Activated CD4-positive, alpha-beta memory T cell treated with anti-CD3 and anti-CD28 coated beads, Interleukin-2, amount 10 ng/mL, durations not matched to agents 7 days and 5 days (primary cell): ENCODE data around the gene BMAL2. TPM values are rescaled to one million over a fixed set of nuclear protein-coding genes. Genes with fewer than 3 reads are reported as not detected.
A peak's percentile ranks its signal among the peaks of the same experiment; 100 is the strongest.

Experiments
- CTCF ChIA-PET: fragments of 350-600 bp; sonication (Branson Sonifier 250); formaldehyde crosslinking; loops from one replicate; lab custom pipeline; 2021; ENCODE audit warnings: antibody characterized with exemption, inconsistent platforms; lab: Charles Lee
- POLR2A ChIA-PET: fragments of 350-600 bp; sonication (Branson Sonifier 250); formaldehyde crosslinking; loops from one replicate; lab custom pipeline; 2021; ENCODE audit warnings: antibody characterized with exemption; lab: Charles Lee
- DNase-seq: peaks from one replicate; pipeline ENCODE4 v3.0.0-alpha.2; 2020
- H3K27ac Mint-ChIP-seq: one replicate; pipeline ENCODE4 v1.8.0; 2021; ENCODE audit warnings: mild to moderate bottlenecking, mixed read lengths
- H3K27me3 Mint-ChIP-seq: one replicate; pipeline ENCODE4 v1.8.0; 2021; ENCODE audit warnings: mixed read lengths
- H3K36me3 Mint-ChIP-seq: one replicate; pipeline ENCODE4 v1.8.0; 2021; ENCODE audit warnings: low read depth, mixed read lengths
- H3K4me1 Mint-ChIP-seq: one replicate; pipeline ENCODE4 v1.8.0; 2021; ENCODE audit warnings: mixed read lengths
- H3K4me3 Mint-ChIP-seq: one replicate; pipeline ENCODE4 v1.8.0; 2021; ENCODE audit warnings: mild to moderate bottlenecking, mixed read lengths
- H3K9me3 Mint-ChIP-seq: one replicate; pipeline ENCODE4 v1.8.0; 2021; ENCODE audit warnings: mixed read lengths
- total RNA-seq, 2 experiments: library from RNA; stranded (reverse); gene quantifications; one replicate each; pipeline ENCODE4 v1.2.3, GENCODE V29; 2021

The BMAL2 gene, protein sequence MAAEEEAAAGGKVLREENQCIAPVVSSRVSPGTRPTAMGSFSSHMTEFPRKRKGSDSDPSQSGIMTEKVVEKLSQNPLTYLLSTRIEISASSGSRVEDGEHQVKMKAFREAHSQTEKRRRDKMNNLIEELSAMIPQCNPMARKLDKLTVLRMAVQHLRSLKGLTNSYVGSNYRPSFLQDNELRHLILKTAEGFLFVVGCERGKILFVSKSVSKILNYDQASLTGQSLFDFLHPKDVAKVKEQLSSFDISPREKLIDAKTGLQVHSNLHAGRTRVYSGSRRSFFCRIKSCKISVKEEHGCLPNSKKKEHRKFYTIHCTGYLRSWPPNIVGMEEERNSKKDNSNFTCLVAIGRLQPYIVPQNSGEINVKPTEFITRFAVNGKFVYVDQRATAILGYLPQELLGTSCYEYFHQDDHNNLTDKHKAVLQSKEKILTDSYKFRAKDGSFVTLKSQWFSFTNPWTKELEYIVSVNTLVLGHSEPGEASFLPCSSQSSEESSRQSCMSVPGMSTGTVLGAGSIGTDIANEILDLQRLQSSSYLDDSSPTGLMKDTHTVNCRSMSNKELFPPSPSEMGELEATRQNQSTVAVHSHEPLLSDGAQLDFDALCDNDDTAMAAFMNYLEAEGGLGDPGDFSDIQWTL
- total RNA-seq: 10 to 100 TPM; 28.8 to 29.1 TPM

- H3K4me1 Mint-ChIP-seq: peaks cover 55% of the 10 kb centered on the region
These were observed at the start of gene BMAL2 for GRCh38 chr12:27332714-27333402. Gene BMAL2, plus strand, starts transcription at chr12:27332836. Its CDS starts 237 bp downstream, at chr12:27333073.

DNA sequence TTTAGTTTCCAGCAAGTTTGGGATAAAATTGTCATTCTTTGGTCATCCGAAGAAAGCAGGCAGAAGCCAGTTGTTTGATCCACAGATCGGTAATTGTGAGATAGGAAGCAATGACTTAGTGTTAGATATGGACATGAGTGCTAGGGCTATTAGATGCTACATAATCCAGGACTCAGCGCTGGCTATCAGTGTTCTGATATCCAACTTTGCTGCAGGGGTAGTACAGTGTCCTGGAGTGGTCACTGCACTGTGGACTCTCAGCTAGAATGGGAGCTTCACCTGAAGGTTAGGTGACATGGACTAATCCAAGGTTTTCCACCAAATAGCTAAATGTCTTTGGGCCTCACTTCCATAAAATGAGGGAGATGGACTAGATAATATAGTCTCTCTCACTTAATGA is 48.6 kb upstream of the BMAL2 start:
- no peaks in the 10 kb centered on the region for H3K36me3 Mint-ChIP-seq
- no peak overlapping the region for H3K27ac Mint-ChIP-seq
- no peaks in the 10 kb centered on the region for H3K4me1 Mint-ChIP-seq
- ChIA-PET CTCF (no interaction called here), POLR2A (interaction anchor here (0.5 kb wide), 1 partner anchor 228 kb away, joined by 3 read pairs; no protein-coding TSS in a partner anchor)
- H3K4me3 Mint-ChIP-seq: no peak overlapping the region
- DNase-seq: no peak
- no peaks in the 10 kb centered on the region for H3K27me3 Mint-ChIP-seq
- no peaks in the 10 kb centered on the region for H3K9me3 Mint-ChIP-seq

More at GRCh38 chr12:27332714-27333402, at the start of gene BMAL2:
- DNase-seq: peak; percentile 58
- Mint-ChIP-seq H3K9me3 (no peaks in the 10 kb centered on the region), H3K36me3 (peaks cover 2% of the 10 kb centered on the region), H3K27me3 (no peaks in the 10 kb centered on the region), H3K27ac (peak within 1 kb of the TSS; percentile 80), H3K4me3 (peak within 1 kb of the TSS; percentile 93)
- CTCF ChIA-PET: interaction anchor here (1.0 to 3.0 kb wide), 6 partner anchors 24 to 489 kb away, joined by 3 to 9 read pairs (median 4); partner anchors contain the start of gene STK38L
- POLR2A ChIA-PET: interaction anchor here (0.6 to 2.9 kb wide), 6 partner anchors 24 to 740 kb away, joined by 3 to 13 read pairs (median 8); partner anchors contain the start of genes ITPR2 and MED21

DNA sequence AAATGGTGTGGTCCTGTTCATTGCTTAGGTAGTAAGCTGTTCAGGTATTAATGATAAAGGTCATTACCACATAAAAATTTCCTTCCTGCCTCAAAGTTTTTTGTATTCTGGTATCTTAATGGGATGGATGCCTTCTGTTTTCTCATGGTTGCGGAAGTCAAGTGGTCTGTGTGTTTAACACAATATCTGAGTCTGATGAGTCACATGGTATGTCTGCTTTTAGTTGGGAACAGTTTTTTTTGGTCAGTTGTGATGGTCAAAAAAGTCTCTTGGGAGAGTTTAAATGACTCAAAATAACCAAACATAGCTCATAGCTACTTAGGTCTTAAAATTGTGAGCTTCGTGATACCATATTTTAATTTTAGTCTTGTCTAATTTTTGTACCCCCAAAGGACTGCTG is 47.9 kb upstream of the BMAL2 start:
- no peaks in the 10 kb centered on the region for H3K9me3 Mint-ChIP-seq
- no peaks in the 10 kb centered on the region for H3K4me1 Mint-ChIP-seq
- POLR2A ChIA-PET: interaction anchor here (0.5 to 1.5 kb wide), 2 partner anchors 16 to 229 kb away, joined by 3 read pairs; no protein-coding TSS in a partner anchor
- no peaks in the 10 kb centered on the region for H3K36me3 Mint-ChIP-seq
- no peak for DNase-seq
- H3K27ac Mint-ChIP-seq: no peak overlapping the region
- H3K4me3 Mint-ChIP-seq: no peak overlapping the region
- CTCF ChIA-PET: interaction anchor here (1.2 kb wide), 1 partner anchor 261 kb away, joined by 3 read pairs; no protein-coding TSS in a partner anchor
- H3K27me3 Mint-ChIP-seq: no peaks in the 10 kb centered on the region

- no peaks in the 10 kb centered on the region for H3K36me3 Mint-ChIP-seq
- CTCF ChIA-PET: interaction anchor here (0.9 to 1.2 kb wide), 2 partner anchors 21 to 262 kb away, joined by 3 read pairs; no protein-coding TSS in a partner anchor
- H3K4me1 Mint-ChIP-seq: no peaks in the 10 kb centered on the region
- no peaks in the 10 kb centered on the region for H3K27me3 Mint-ChIP-seq
- no peak overlapping the region for H3K4me3 Mint-ChIP-seq
- H3K9me3 Mint-ChIP-seq: no peaks in the 10 kb centered on the region
- H3K27ac Mint-ChIP-seq: no peak overlapping the region
- no peak for DNase-seq
- POLR2A ChIA-PET: interaction anchor here (1.5 kb wide), 1 partner anchor 15 kb away, joined by 3 read pairs; no protein-coding TSS in a partner anchor
These were observed 47.2 kb upstream of the BMAL2 start for GRCh38 chr12:27285403-27285802.

- POLR2A ChIA-PET: interaction anchor here (0.9 kb wide), 1 partner anchor 36 kb away, joined by 3 read pairs; no protein-coding TSS in a partner anchor
- H3K27ac Mint-ChIP-seq: no peak overlapping the region
These were observed 43.2 kb upstream of the BMAL2 start for GRCh38 chr12:27289414-27289813.

GRCh38 chr12:27290501-27291168 is 42.0 kb upstream of the BMAL2 start:
- no peaks in the 10 kb centered on the region for H3K27me3 Mint-ChIP-seq
- ChIA-PET CTCF (no interaction called here), POLR2A (interaction anchor here (0.9 kb wide), 1 partner anchor 37 kb away, joined by 3 read pairs; no protein-coding TSS in a partner anchor)
- no peaks in the 10 kb centered on the region for H3K4me1 Mint-ChIP-seq
- H3K36me3 Mint-ChIP-seq: no peaks in the 10 kb centered on the region
- no peaks in the 10 kb centered on the region for H3K9me3 Mint-ChIP-seq
- no peak for DNase-seq
- H3K4me3 Mint-ChIP-seq: no peak overlapping the region
- no peak overlapping the region for H3K27ac Mint-ChIP-seq

More at GRCh38 chr12:27289414-27289813, 43.2 kb upstream of the BMAL2 start:
- CTCF ChIA-PET: interaction anchor here (0.5 to 1.5 kb wide), 2 partner anchors 18 to 251 kb away, joined by 3 read pairs; no protein-coding TSS in a partner anchor
- Mint-ChIP-seq H3K4me3 (no peak overlapping the region), H3K36me3 (no peaks in the 10 kb centered on the region), H3K27me3 (no peaks in the 10 kb centered on the region), H3K9me3 (no peaks in the 10 kb centered on the region), H3K4me1 (no peaks in the 10 kb centered on the region)
- DNase-seq: no peak

DNA sequence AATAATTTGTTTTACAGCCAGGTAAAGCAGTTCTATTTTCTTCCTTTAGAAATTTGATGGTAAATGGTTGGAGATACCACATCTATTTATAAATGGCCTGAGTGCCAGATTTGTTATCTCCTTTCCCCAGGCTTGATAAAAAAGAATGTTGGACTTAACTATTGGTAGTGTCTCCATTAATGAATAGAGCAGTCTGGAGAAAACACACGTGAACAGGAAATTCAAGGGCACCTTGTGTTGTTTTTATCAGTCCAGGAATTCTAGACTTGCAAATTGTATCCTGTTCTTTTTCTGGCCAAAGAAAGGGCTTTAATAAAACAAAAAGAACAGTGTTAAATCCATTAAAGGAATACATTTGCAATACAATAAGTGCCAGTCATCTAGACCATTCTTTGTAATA is 40.8 kb upstream of the BMAL2 start:
- no peaks in the 10 kb centered on the region for H3K4me1 Mint-ChIP-seq
- ChIA-PET POLR2A (no interaction called here), CTCF (no interaction called here)
- no peaks in the 10 kb centered on the region for H3K36me3 Mint-ChIP-seq
- no peaks in the 10 kb centered on the region for H3K27me3 Mint-ChIP-seq
- no peak overlapping the region for H3K27ac Mint-ChIP-seq
- H3K4me3 Mint-ChIP-seq: no peak overlapping the region
- DNase-seq: no peak
- H3K9me3 Mint-ChIP-seq: no peaks in the 10 kb centered on the region

DNA sequence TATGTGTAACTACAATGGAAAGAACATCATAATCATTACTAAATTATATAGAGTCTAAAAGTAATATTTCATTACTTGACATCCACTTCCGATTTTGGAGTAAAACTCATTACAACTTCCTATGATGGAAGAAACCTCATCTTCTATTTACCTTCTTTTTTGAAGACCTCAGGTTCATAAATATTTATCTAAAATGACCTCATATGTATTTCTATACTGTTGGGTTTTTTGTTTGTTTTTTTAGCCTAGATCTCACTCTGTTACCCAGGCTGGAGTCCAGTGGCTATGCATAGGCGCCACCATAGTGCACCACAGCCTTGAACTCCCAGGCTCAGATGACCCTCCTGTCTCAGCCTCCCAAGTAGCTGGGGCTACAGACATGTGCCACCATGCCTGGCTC is 39.9 kb upstream of the BMAL2 start:
- H3K9me3 Mint-ChIP-seq: no peaks in the 10 kb centered on the region
- DNase-seq: no peak
- H3K4me3 Mint-ChIP-seq: no peak overlapping the region
- no peaks in the 10 kb centered on the region for H3K27me3 Mint-ChIP-seq
- H3K4me1 Mint-ChIP-seq: peaks cover 1% of the 10 kb centered on the region
- no peak overlapping the region for H3K27ac Mint-ChIP-seq
- POLR2A ChIA-PET: no interaction called here
- CTCF ChIA-PET: no interaction called here
- H3K36me3 Mint-ChIP-seq: no peaks in the 10 kb centered on the region

DNA sequence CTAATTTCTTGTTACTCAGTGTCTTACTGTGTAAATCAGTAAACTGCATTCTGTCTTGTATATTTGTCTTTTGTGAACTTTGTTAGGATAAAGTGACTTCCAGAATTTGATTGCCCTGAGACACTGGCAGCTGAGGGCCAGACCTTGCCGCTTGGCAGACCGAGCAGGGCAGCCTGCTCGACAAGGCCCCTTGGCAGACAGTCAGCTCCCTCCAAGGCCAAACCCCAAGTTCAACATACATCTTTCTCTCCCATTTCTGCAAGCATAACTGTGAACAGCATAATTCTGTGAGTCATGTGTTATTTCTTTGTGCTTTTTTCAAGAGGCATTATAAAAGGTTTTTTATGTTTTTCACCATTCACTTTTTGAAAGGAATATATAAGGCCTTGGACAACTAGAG is 39.2 kb upstream of the BMAL2 start:
- DNase-seq: no peak
- Mint-ChIP-seq H3K27me3 (no peaks in the 10 kb centered on the region), H3K4me3 (no peak overlapping the region), H3K9me3 (no peaks in the 10 kb centered on the region), H3K4me1 (peaks cover 1% of the 10 kb centered on the region), H3K27ac (no peak overlapping the region), H3K36me3 (no peaks in the 10 kb centered on the region)
- ChIA-PET CTCF (no interaction called here), POLR2A (no interaction called here)

GRCh38 chr12:27296674-27297073 is 36.0 kb upstream of the BMAL2 start:
- DNase-seq: no peak
- POLR2A ChIA-PET: interaction anchor here (1.6 kb wide), 1 partner anchor 9 kb away, joined by 5 read pairs; no protein-coding TSS in a partner anchor
- Mint-ChIP-seq H3K9me3 (no peaks in the 10 kb centered on the region), H3K27me3 (no peaks in the 10 kb centered on the region), H3K4me1 (peaks cover 1% of the 10 kb centered on the region), H3K4me3 (no peak overlapping the region), H3K36me3 (peaks cover 5% of the 10 kb centered on the region), H3K27ac (no peak overlapping the region)
- CTCF ChIA-PET: interaction anchor here (2.3 kb wide), 1 partner anchor 9 kb away, joined by 13 read pairs; no protein-coding TSS in a partner anchor

- Mint-ChIP-seq H3K27ac (no peak overlapping the region), H3K4me1 (peaks cover 1% of the 10 kb centered on the region), H3K36me3 (peaks cover 5% of the 10 kb centered on the region), H3K9me3 (no peaks in the 10 kb centered on the region), H3K27me3 (no peaks in the 10 kb centered on the region), H3K4me3 (no peak overlapping the region)
- POLR2A ChIA-PET: interaction anchor here (1.6 kb wide), 1 partner anchor 8 kb away, joined by 5 read pairs; no protein-coding TSS in a partner anchor
- DNase-seq: no peak
- CTCF ChIA-PET: interaction anchor here (2.3 kb wide), 1 partner anchor 8 kb away, joined by 13 read pairs; no protein-coding TSS in a partner anchor
These were observed 35.1 kb upstream of the BMAL2 start for GRCh38 chr12:27297566-27297965.

- POLR2A ChIA-PET: no interaction called here
- CTCF ChIA-PET: no interaction called here
- peaks cover 1% of the 10 kb centered on the region for H3K4me1 Mint-ChIP-seq
- H3K9me3 Mint-ChIP-seq: no peaks in the 10 kb centered on the region
- no peaks in the 10 kb centered on the region for H3K27me3 Mint-ChIP-seq
- no peak overlapping the region for H3K27ac Mint-ChIP-seq
- no peak for DNase-seq
- no peak overlapping the region for H3K4me3 Mint-ChIP-seq
- H3K36me3 Mint-ChIP-seq: peaks cover 13% of the 10 kb centered on the region
These were observed 33.5 kb upstream of the BMAL2 start for GRCh38 chr12:27299102-27299501.
